Measurements from ENCODE around the gene TMEM82.

TMEM82 gene

GRCh38 chr1:15722411-15722810 is 19.9 kb upstream of the TMEM82 start:
- no peak for DNase-seq

GRCh38 chr1:15722836-15723532 is 19.3 kb upstream of the TMEM82 start:
- no peak for DNase-seq

- no peak for DNase-seq
These were observed 18.6 kb upstream of the TMEM82 start for GRCh38 chr1:15723631-15724246.

DNA sequence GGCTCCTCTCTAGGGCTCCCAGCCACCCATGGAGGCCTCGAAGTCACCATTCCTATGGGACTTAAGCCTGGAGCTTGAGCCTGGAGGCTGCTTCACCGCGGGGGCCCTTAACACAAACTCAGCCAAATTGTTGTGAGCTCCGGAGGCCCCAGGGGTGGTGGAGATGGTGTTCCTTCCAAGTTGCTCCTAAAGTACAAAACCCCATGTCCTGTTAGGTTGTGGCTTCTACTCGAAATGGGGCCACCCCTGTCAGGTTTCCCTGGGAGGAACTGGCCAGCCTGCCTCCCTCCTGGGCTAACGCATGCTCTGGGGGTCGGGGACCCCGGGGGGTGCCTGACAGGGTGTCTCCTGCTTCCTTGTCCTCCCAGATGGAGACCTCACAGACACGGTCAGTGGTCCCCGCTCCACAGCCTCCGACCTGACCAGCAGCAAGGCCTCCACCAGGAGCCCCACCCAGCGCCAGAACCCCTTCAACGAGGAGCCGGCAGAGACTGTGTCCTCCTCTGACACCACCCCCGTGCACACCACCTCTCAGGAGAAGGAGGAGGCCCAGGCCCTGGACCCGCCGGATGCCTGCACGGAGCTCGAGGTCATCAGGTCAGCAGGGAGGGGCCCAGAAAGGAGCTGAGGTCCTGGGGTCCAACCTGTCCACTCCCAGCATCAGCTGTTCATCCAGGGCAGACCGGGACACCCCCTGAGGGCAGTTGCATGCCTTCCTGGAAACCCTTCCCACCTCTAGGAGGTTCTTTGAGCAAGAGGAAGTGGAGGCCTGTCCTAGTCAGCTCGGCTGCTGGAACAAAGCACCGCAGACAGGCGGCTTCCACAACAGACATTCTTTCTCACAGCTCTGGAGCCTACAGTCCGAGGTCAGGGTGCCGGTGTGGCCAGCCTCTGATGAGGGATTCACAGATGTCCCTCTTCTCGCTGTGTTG is 17.1 kb upstream of the TMEM82 start:
- DNase-seq = no peak

GRCh38 chr1:15726508-15726907 is 15.8 kb upstream of the TMEM82 start:
- no peak for DNase-seq

- DNase-seq = no peak
These were observed 15.3 kb upstream of the TMEM82 start for GRCh38 chr1:15727021-15727420.

DNA sequence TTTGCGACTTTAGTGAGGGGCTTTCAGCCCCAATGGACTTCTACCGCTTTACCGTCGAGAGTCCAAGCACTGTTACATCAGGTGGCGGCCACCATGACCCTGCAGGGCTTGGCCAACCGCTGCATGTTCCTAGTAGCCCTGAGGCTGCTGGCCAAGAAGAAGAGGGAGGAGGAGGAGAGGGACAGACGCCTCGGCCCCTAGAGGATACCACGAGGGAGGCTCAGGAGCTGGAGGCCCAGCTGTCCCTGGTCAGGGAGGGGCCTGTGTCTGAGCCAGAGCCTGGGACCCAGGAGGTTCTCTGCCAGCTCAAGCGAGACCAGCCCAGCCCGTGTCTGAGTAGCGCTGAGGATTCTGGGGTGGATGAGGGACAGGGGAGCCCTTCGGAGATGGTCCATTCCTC is 14.9 kb upstream of the TMEM82 start:
- DNase-seq = no peak

- DNase-seq = no peak
These were observed 14.3 kb upstream of the TMEM82 start for GRCh38 chr1:15727866-15728534.

GRCh38 chr1:15728937-15729657 is 13.2 kb upstream of the TMEM82 start:
- DNase-seq = no peak

DNA sequence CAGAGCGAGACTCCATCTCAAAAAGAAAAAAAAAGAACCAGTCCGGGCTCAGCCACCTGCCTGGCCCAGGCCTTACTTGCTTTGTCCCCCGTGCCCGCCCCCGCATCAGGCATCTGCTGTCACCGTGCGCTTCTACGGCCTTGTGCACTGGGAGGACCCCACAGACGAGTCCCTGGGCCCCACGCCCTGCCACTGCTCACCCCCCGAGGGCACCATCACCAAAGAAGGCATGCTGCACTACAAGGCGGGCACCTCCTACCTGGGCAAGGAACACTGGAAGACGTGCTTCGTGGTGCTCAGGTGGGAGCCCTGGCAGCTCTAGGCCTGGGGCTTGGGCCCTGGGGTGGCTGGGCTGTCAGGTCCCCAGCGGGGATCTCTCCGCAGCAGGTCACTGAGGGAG is 11.9 kb upstream of the TMEM82 start:
- DNase-seq = no peak

- no peak for DNase-seq
These were observed 11.4 kb upstream of the TMEM82 start for GRCh38 chr1:15730936-15731335.

DNA sequence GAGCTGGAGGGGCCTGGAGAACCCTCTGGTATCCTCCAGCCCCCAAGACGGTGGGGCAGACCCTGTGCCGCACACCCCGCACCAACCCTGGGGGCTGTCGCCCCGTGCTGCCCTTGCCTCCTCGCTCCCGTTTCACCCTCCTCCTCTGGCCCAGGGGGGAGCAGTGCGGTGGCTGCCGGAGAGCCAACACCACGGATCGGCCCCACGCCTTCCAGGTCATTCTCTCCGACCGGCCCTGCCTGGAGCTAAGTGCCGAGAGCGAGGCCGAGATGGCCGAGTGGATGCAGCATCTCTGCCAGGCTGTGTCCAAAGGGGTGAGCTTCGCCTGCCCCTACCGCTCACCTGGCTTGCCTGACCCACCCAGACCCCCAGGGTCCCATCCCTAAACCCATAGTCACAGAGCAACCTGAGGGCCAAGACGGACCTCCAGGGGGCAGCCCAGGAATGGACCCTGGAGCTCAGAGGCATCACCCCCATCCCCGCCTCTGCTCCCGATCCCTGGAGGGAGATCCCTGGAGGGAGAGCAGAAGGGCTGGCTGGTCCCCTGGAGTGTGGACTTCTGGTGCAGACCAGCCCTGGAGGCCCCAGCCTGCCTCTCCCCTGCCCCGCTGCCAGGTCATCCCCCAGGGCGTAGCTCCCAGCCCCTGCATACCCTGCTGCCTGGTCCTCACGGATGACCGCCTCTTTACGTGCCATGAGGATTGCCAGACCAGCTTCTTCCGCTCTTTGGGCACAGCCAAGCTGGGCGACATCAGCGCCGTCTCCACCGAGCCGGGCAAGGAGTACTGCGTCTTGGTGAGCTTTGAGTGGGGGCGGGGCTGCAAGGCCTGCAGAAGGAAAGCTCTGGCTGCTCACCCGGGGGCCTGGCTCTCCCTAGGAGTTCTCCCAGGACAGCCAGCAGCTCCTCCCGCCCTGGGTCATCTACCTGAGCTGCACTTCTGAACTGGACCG is 10.3 kb upstream of the TMEM82 start:
- DNase-seq = no peak

DNA sequence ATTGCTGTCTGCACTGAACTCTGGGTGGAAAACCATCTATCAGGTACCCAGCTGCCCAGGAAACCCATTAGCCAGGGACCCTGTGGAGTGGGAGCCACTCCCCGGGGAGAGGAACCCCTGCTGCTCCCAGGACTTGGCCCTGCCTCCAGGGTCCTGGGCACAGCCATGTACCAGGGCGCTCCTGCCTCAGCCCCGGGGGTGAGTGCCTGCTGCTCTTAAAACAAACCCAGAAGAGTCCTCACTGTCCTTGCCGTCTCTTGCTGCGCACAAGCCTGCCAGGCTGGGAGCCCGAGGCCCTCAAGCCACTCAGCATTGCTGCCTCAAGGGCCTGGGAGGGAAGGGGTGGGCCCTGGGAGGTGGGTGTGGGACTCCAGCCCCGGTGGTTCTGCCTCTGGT is 9.6 kb upstream of the TMEM82 start:
- DNase-seq = no peak

- DNase-seq = no peak
These were observed 9.0 kb upstream of the TMEM82 start for GRCh38 chr1:15733218-15733725.

- DNase-seq = no peak
These were observed 8.5 kb upstream of the TMEM82 start for GRCh38 chr1:15733726-15734226.

DNA sequence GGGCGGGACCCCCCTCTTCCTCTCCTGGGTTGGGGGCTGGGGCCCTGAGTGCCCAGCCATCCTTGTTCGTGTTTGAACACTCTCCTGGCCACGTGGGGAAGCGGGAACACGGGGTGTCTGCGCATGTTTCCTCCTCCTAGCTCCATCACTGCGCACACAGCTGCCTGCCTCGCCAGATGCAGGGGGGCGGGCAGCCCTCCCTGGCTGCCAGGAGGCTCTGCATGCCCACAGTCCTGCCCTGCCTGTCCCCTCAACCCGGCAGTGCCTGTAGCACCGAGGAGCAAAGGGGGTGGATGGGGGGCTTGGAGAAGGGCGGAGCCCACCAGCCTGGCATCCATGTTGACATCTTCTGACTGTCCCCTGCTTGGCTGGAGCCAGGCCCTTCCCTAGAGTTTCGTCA is 8.0 kb upstream of the TMEM82 start:
- no peak for DNase-seq

- no peak for DNase-seq
These were observed 7.4 kb upstream of the TMEM82 start for GRCh38 chr1:15734901-15735300.

DNA sequence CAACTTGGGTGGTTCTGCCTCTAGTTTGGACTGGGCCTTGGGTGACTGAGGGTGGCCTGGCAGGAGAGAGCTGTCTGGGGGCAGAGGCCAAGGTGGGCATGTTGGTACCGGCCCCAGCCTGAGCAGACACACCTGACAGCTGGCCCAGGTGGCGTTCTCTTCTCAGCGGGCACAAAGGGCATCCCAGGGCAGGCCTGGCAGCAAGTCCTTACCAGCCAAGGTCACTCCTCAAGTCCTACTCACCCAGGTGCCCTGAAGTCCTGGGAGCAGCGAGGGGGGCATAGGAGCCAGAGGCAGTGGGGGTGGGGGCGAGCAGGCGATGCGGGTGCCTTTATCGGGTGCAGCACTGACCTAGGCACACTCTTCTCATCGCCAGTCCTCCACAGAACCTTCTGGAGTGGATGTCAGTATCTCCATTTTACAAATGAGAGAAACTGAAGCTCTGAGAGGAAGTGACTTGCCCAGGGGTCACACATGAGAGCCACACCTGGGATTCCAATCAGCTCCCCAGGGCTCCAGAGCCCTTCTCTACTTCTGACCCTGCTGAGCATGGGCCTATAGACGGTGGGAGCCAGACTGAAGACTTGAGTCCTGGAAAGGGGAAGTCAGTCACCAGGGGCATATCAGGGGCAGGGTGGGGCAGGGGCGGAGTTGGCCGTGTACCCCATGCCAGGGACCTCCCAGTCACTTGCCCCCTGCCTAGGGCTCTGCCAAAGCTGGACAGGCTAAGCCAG is 6.8 kb upstream of the TMEM82 start:
- DNase-seq = no peak

- DNase-seq = no peak
These were observed 6.0 kb upstream of the TMEM82 start, which contains the start of gene SLC25A34 for GRCh38 chr1:15736038-15736891. SLC25A34 (plus strand) TSS chr1:15736258; CDS start chr1:15736486, 228 bp downstream.
